ES-I3 (cell line): ENCODE results near the gene TSPAN18.

ENCODE experiments used
- H3K36me3 ChIP-seq: 2 replicates; pipeline ENCODE4 v1.6.1; 2013; ENCODE audit warnings: mild to moderate bottlenecking, low read length, control low read depth, moderate library complexity; ENCODE audit not compliant: insufficient read depth
- H3K4me1 ChIP-seq: 2 replicates; pipeline ENCODE4 v1.6.1; 2013; ENCODE audit warnings: mild to moderate bottlenecking, control low read depth, low read length; ENCODE audit not compliant: insufficient read depth
- H3K9ac ChIP-seq: 2 replicates; pipeline ENCODE4 v1.6.1; 2013; ENCODE audit warnings: low read depth, mild to moderate bottlenecking, low read length, moderate library complexity
- H3K9me3 ChIP-seq: 2 replicates; pipeline ENCODE4 v1.6.1; 2013; ENCODE audit warnings: mild to moderate bottlenecking, low read length, moderate library complexity; ENCODE audit not compliant: control insufficient read depth, insufficient read depth

TSPAN18 gene

GRCh38 chr11:44823868-44824267, 97.1 kb downstream of the TSPAN18 start:
- peaks cover 32% of the 10 kb centered on the region for H3K4me1 ChIP-seq
- peaks cover 4% of the 10 kb centered on the region; the same call in 1 of the 2 replicates for H3K9me3 ChIP-seq
- H3K9ac ChIP-seq = no peak overlapping the region
- no peaks in the 10 kb centered on the region for H3K36me3 ChIP-seq

- no peaks in the 10 kb centered on the region for H3K36me3 ChIP-seq
- H3K9ac ChIP-seq = no peak overlapping the region
Observed at GRCh38 chr11:44824300-44824704, 97.5 kb downstream of the TSPAN18 start.

DNA sequence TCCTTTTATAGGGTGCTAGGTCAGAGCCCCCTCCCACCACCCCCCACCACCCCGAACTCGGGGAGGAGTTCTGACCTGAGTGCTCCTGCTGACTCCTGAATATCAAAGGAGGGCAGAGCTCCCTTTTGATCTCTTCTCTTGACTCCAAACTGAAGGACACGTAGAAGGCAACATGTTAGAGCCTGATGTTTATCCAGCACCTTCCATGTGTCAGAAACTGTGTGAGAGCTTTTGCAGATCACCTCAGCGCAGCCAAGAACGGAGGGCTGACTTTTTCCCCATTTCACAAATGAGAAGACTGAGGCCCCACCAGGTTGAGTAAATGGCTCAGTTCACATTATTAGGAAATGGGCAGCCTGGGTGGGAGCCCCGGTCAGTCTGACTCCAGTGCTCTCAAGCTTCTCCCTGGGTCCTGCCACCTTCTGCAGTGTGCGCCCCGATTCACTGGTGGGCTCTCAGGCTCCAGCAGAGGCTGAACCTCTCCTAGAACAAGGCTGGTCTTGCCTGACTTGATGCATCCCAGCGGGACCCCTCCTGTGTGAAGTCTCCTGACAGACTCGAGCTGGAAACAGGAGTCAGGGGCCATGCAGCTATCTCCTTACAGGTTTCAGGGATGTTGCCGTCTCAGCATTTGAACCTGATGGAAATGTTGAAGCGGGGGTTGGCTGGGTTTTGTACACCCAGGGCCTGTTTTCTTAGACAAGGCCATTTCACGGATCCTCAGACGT, 98.5 kb downstream of the TSPAN18 start:
- Histone ChIP-seq H3K9ac (no peak overlapping the region), H3K36me3 (no peaks in the 10 kb centered on the region), H3K4me1 (peaks cover 32% of the 10 kb centered on the region), H3K9me3 (peaks cover 4% of the 10 kb centered on the region; the same call in 1 of the 2 replicates)

More at GRCh38 chr11:44824300-44824704, 97.5 kb downstream of the TSPAN18 start:
- peaks cover 32% of the 10 kb centered on the region for H3K4me1 ChIP-seq
- peaks cover 4% of the 10 kb centered on the region; the same call in 1 of the 2 replicates for H3K9me3 ChIP-seq

DNA sequence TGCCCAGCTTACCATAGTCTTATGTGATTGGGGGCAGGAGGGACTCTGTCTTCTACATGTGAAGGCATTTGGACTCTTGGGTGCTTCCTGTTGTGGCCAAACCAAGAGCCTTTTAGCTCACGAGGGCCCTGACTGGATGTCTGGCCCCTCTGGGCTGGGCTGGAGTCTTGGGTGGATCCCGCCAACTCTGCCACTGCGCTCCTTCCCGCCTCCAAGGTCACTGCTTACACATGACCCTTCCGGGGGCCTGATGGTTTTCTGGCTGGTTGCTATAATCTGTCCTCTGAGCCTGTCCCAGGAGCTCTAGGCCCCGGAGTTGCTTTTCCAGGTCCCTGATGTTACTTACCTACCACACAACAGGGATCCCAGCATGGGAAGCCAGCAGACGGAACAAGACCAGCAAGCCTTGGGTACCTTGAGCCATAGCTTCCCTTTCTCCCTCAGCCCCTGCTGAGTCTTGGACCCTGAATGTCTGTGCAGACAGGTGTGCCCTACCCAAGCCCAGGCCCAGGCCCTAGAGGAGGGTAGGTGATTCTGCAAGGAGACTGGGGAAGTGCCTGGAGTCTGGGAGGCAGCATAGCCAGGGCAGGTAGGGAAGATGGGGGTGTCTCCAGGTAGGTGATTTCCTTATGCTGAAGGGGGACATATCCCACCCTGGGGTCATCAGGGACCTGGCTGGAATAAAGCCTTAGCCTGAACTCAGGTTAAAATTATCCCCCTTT, 100.3 kb downstream of the TSPAN18 start:
- Histone ChIP-seq H3K4me1 (peaks cover 32% of the 10 kb centered on the region), H3K9me3 (peaks cover 4% of the 10 kb centered on the region; the same call in 1 of the 2 replicates), H3K9ac (no peak overlapping the region), H3K36me3 (no peaks in the 10 kb centered on the region)

GRCh38 chr11:44828296-44828695, 101.5 kb downstream of the TSPAN18 start:
- Histone ChIP-seq H3K36me3 (no peaks in the 10 kb centered on the region), H3K9ac (no peak overlapping the region), H3K9me3 (no peaks in the 10 kb centered on the region), H3K4me1 (peaks cover 37% of the 10 kb centered on the region)

DNA sequence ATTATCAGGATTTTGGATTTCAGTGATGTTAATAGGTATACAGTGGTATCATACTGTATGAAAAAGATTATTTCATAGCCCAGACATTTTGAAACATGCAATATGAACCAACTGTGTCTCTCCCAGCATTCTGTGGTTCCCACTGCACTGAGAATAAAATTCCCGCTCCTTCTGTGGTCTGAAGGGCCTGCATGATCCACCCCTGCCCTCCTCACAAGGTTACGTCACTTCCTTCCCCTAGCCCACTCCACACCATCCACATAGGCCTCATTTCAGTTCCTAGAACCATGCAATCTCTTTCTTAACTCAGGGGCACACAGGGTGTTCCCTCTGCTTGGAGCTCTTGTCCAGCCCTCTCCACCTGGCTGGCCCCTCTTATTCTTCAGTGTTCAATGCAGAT, 103.1 kb downstream of the TSPAN18 start:
- no peaks in the 10 kb centered on the region for H3K9me3 ChIP-seq
- no peaks in the 10 kb centered on the region for H3K36me3 ChIP-seq
- H3K9ac ChIP-seq = no peak overlapping the region
- H3K4me1 ChIP-seq = peaks cover 39% of the 10 kb centered on the region

DNA sequence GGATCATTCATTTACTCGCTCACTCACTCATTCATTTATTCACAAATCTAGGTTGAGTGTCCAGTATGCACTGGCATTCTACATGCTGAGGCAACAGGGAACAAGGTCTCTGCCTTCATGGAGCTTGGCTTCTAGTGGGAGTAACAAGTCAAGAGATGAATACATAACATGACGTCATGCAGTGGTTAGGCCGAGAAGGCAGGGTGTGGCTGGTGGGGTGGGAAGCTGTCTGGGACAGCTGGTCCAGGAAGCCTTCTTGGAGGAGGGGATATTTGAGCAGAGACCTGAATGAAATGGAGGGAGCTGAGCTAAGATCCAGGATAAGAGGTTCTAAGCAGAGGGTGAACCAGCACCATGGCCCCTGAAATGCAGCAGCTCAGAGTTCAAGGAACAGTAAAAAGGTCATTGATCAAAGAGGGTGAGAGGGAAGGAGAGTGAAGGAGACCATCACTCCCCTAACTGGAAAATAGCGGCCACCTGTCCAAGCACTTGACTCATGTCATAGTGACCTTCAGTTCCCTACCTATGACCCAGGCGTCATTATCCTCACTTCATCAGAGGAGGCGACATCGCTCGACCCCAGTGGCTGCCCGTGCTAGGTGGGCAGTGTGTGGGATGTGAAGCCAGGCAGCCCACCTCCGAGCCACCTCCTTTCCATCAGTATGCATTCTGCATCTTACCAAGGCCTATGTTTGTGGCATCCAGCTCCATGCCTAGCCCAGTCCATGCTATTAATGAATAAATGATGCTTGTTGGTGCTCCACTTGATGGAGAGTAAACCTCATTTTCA, 105.0 kb downstream of the TSPAN18 start:
- Histone ChIP-seq H3K9ac (no peak overlapping the region), H3K36me3 (no peaks in the 10 kb centered on the region), H3K4me1 (peaks cover 40% of the 10 kb centered on the region), H3K9me3 (peaks cover 2% of the 10 kb centered on the region; the same call in 1 of the 2 replicates)

DNA sequence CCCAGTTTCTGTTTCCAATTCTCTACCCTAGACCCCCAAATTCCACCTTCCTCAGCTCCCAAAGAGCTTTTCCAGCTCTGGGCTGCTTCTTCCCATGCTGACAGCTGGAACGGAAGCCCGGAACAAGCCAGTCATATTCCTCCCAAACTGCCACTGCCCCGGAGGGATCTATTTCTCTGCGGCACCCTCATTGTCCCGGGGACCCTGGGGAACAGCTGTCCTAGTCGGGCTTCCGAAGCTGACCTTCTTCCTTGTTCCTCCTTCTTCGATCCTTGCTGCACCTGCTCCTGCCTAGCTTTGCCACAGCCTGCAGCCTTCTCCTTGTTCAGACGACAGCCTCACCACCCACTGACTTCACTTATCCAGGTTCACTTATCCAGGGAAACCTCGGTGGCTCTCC, 105.7 kb downstream of the TSPAN18 start:
- no peak overlapping the region for H3K9ac ChIP-seq
- no peaks in the 10 kb centered on the region for H3K36me3 ChIP-seq
- H3K9me3 ChIP-seq = peaks cover 5% of the 10 kb centered on the region; the same call in 1 of the 2 replicates
- peaks cover 40% of the 10 kb centered on the region for H3K4me1 ChIP-seq

- Histone ChIP-seq H3K9me3 (peaks cover 5% of the 10 kb centered on the region; the same call in 1 of the 2 replicates), H3K9ac (no peak overlapping the region), H3K36me3 (no peaks in the 10 kb centered on the region), H3K4me1 (peaks cover 36% of the 10 kb centered on the region)
Observed at GRCh38 chr11:44833221-44833876, 106.6 kb downstream of the TSPAN18 start.

DNA sequence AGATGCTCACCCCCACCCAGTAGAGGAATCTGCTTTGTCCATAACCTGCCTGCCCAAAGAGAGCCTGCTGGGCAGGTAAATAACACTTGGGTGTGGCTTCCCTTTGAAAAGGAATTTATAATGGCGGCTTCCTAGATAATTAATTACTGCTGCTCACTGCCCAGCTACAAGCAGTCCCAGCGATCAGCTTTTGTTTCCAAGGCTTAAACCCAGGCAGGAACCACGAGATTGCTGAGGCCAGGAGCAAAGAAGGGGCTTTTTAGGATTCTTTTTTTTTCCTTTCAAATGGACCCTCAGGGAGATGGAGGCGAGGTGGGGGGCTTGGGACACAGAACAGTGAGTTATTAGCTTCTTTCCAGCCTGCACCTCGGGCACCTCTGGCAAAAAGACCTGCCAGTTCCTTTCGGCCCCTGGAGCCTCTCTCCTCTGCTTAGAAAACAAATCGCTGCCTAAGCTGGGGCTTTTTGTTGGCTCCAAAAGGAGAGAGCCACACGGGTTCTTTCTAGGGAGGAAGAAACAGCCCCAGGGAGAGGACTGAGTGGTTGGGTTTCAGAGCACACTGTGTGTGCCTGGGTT, 107.2 kb downstream of the TSPAN18 start:
- Histone ChIP-seq H3K9me3 (peaks cover 5% of the 10 kb centered on the region; the same call in 1 of the 2 replicates), H3K36me3 (no peaks in the 10 kb centered on the region), H3K9ac (no peak overlapping the region; the same call in 1 of the 2 replicates), H3K4me1 (peaks cover 31% of the 10 kb centered on the region)

DNA sequence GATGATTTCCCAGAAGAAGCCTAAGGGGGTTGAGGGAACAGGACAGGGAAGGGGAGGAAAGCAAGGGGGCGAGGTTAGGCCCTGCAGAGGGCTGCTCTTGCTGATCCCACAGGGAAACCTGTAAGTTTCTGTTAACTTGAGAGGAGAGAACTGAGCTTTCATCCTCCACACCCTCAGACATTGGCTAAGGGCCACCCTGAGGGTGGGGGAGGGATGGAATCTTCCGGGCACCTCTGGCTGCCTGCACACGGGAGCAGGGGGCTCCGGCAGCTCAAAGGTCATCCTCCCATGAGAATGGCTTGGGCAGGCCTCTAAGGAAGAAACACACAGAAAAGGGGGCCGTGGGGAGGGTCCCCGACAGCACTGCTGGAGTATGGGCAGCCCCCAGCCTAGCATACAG, 108.1 kb downstream of the TSPAN18 start:
- Histone ChIP-seq H3K9me3 (peaks cover 5% of the 10 kb centered on the region; the same call in 1 of the 2 replicates), H3K4me1 (peaks cover 31% of the 10 kb centered on the region), H3K36me3 (no peaks in the 10 kb centered on the region), H3K9ac (no peak overlapping the region)

DNA sequence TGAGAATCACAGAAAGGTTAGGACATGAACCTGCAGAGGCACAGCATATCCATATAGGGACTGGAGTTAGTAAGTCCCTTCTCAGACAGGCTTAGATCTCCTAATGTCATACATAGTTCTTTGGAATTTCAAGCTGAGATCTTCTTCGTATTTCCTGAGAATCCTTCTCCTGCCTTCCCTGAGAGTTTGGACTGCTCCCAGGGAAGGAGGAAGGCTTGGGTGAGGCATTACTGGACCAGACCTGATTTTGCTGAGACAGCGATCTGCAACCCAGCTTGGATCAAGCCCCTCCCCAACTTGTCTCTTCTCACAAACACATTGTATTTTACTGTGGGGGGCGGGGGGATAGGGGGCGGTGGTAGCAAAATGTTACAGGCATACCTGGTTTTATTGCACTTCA, 108.5 kb downstream of the TSPAN18 start:
- Histone ChIP-seq H3K9me3 (peaks cover 5% of the 10 kb centered on the region; the same call in 1 of the 2 replicates), H3K36me3 (no peaks in the 10 kb centered on the region), H3K9ac (no peak overlapping the region), H3K4me1 (peaks cover 32% of the 10 kb centered on the region)

GRCh38 chr11:44835938-44836337, 109.2 kb downstream of the TSPAN18 start:
- H3K9ac ChIP-seq = no peak overlapping the region
- H3K4me1 ChIP-seq = peaks cover 36% of the 10 kb centered on the region
- peaks cover 5% of the 10 kb centered on the region; the same call in 1 of the 2 replicates for H3K9me3 ChIP-seq
- H3K36me3 ChIP-seq = no peaks in the 10 kb centered on the region
